Panc1 (cell line): ENCODE results near the gene C1QC. TPM values are rescaled to one million over a fixed set of nuclear protein-coding genes. Genes with fewer than 3 reads are reported as not detected.
A peak's percentile ranks its signal among the peaks of the same experiment; 100 is the strongest.

Source experiments
- ATAC-seq: fragments of 200-7000 bp; cut with Tn5 transposase; 2 replicates; pipeline ENCODE4 v1.9.1; 2020; ENCODE audit warnings: mild to moderate bottlenecking, moderate library complexity
- BruUV-seq: library from RNA; stranded (reverse); fragments of 400-500 nt; replicated peaks from 2 replicates; lab custom pipeline; 2021; lab: Mats Ljungman, UMichigan
- CTCF ChIA-PET: fragments of 300-600 bp; sonication (Branson Sonifier 250); formaldehyde crosslinking; loops from one replicate; lab custom pipeline; 2022; ENCODE audit warnings: antibody characterized with exemption; lab: Charles Lee
- POLR2A ChIA-PET: fragments of 300-600 bp; sonication (Branson Sonifier 250); formaldehyde crosslinking; loops from one replicate; lab custom pipeline; 2022; ENCODE audit warnings: antibody characterized with exemption; lab: Charles Lee
- DNase-seq: peaks from one replicate; pipeline ENCODE4 v3.0.0-alpha.2; 2010; ENCODE audit warnings: low read depth, low spot score
- H3K27ac ChIP-seq: 2 replicates; pipeline ENCODE4 v1.5.1; 2011; ENCODE audit warnings: mild to moderate bottlenecking, low read length, inconsistent platforms
- H3K27me3 ChIP-seq: fragments of 200-500 bp; sonication (Bioruptor generic); 2 replicates; pipeline ENCODE4 v1.6.0; 2014; ENCODE audit warnings: low read length, inconsistent platforms; ENCODE audit not compliant: control insufficient read depth, insufficient read depth
- H3K36me3 ChIP-seq: fragments of 200-500 bp; sonication (Bioruptor generic); 2 replicates; pipeline ENCODE4 v1.5.1; 2014; ENCODE audit warnings: inconsistent platforms, mild to moderate bottlenecking, low read length, moderate library complexity; ENCODE audit not compliant: control insufficient read depth, insufficient read depth
- H3K4me1 ChIP-seq: 2 replicates; pipeline ENCODE4 v1.5.1; 2011; ENCODE audit warnings: inconsistent platforms, mild to moderate bottlenecking, low read length, moderate library complexity; ENCODE audit not compliant: control insufficient read depth, insufficient read depth
- H3K4me3 ChIP-seq, 2 experiments: 2 replicates each; pipeline ENCODE4 v1.5.1; 2011 to 2012; ENCODE audit warnings: low read depth in 2 of 2, low read length in 2 of 2, mild to moderate bottlenecking in 2 of 2, inconsistent platforms in 1 of 2, moderate library complexity in 1 of 2
- H3K9me3 ChIP-seq: fragments of 200-500 bp; sonication (Bioruptor generic); 2 replicates; pipeline ENCODE4 v1.5.1; 2014; ENCODE audit warnings: low read depth, mild to moderate bottlenecking, inconsistent platforms, low read length, moderate library complexity; ENCODE audit not compliant: control insufficient read depth, insufficient read depth
- POLR2AphosphoS5 ChIP-seq: IDR thresholded peaks from 2 replicates; pipeline ENCODE4 v1.6.1; 2012; ENCODE audit warnings: mild to moderate bottlenecking, low read depth, low read length, moderate library complexity
- SIN3A ChIP-seq: IDR thresholded peaks from 2 replicates; pipeline ENCODE4 v1.6.1; 2012; ENCODE audit warnings: low read depth, mild to moderate bottlenecking, low read length, moderate library complexity, borderline replicate concordance; ENCODE audit not compliant: insufficient read depth
- TCF7L2 ChIP-seq: IDR thresholded peaks from 2 replicates; pipeline ENCODE4 v1.6.1; 2011; ENCODE audit warnings: mild to moderate bottlenecking, low read depth, low read length, inconsistent platforms
- in situ Hi-C: cut with HindIII; loops from 2 replicates; pipeline ENCODE4 v1.10.0; 2016; ENCODE audit warnings: low sequenced_read_pairs, low pct_unique_long_range_greater_than_20kb
- intact Hi-C: fragments of 100-400 bp; cut with micrococcal nuclease; formaldehyde crosslinking; loops from one replicate; pipeline ENCODE4 v1.10.0; 2022; ENCODE audit not compliant: unreplicated experiment
- total RNA-seq: library from RNA; stranded (reverse); gene quantifications from one replicate; pipeline ENCODE4 v1.2.1, GENCODE V29; 2021; ENCODE audit not compliant: unreplicated experiment
- TF ChIP-seq, protein P1 (sequence below), 2 experiments: IDR thresholded peaks; 2 replicates each; pipeline ENCODE4 v1.6.1; 2011 to 2012; ENCODE audit warnings: low read depth in 2 of 2, control low read depth in 1 of 2, low read length in 1 of 2, mild to moderate bottlenecking in 1 of 2, moderate library complexity in 1 of 2; ENCODE audit not compliant: insufficient read depth in 1 of 2
- TF ChIP-seq, protein P2 (sequence below): fragments of 450-650 bp; IDR thresholded peaks from 2 replicates; pipeline ENCODE4 v1.5.1; 2017; ENCODE audit warnings: mild to moderate bottlenecking

C1QC gene
- total RNA-seq, 1 experiment from 2014 or later: 0.64 TPM

- POLR2A ChIA-PET: no interaction called here
- no TSS peak for BruUV-seq
- Histone ChIP-seq H3K36me3 (no peaks in the 10 kb centered on the region), H3K4me3 (no peak overlapping the region), H3K4me1 (no peaks in the 10 kb centered on the region), H3K9me3 (no peaks in the 10 kb centered on the region), H3K27ac (no peak overlapping the region), H3K27me3 (peaks cover 5% of the 10 kb centered on the region)
- peak; percentile 81 for ATAC-seq
- CTCF ChIA-PET: no interaction called here
- in situ Hi-C loops: no loop called here
- intact Hi-C loops: no loop called here
- no peak for DNase-seq
- TF ChIP-seq SIN3A (no peak), TCF7L2 (no peak), POLR2AphosphoS5 (no peak)
- TF ChIP-seq, protein P1, sequence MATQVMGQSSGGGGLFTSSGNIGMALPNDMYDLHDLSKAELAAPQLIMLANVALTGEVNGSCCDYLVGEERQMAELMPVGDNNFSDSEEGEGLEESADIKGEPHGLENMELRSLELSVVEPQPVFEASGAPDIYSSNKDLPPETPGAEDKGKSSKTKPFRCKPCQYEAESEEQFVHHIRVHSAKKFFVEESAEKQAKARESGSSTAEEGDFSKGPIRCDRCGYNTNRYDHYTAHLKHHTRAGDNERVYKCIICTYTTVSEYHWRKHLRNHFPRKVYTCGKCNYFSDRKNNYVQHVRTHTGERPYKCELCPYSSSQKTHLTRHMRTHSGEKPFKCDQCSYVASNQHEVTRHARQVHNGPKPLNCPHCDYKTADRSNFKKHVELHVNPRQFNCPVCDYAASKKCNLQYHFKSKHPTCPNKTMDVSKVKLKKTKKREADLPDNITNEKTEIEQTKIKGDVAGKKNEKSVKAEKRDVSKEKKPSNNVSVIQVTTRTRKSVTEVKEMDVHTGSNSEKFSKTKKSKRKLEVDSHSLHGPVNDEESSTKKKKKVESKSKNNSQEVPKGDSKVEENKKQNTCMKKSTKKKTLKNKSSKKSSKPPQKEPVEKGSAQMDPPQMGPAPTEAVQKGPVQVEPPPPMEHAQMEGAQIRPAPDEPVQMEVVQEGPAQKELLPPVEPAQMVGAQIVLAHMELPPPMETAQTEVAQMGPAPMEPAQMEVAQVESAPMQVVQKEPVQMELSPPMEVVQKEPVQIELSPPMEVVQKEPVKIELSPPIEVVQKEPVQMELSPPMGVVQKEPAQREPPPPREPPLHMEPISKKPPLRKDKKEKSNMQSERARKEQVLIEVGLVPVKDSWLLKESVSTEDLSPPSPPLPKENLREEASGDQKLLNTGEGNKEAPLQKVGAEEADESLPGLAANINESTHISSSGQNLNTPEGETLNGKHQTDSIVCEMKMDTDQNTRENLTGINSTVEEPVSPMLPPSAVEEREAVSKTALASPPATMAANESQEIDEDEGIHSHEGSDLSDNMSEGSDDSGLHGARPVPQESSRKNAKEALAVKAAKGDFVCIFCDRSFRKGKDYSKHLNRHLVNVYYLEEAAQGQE (IDR thresholded peaks at IDR 0.05; ENCODE audit: insufficient read depth in 1 of 2, low read depth in 2 of 2, low read length in 1 of 2): no peak
- TF ChIP-seq, protein P2, sequence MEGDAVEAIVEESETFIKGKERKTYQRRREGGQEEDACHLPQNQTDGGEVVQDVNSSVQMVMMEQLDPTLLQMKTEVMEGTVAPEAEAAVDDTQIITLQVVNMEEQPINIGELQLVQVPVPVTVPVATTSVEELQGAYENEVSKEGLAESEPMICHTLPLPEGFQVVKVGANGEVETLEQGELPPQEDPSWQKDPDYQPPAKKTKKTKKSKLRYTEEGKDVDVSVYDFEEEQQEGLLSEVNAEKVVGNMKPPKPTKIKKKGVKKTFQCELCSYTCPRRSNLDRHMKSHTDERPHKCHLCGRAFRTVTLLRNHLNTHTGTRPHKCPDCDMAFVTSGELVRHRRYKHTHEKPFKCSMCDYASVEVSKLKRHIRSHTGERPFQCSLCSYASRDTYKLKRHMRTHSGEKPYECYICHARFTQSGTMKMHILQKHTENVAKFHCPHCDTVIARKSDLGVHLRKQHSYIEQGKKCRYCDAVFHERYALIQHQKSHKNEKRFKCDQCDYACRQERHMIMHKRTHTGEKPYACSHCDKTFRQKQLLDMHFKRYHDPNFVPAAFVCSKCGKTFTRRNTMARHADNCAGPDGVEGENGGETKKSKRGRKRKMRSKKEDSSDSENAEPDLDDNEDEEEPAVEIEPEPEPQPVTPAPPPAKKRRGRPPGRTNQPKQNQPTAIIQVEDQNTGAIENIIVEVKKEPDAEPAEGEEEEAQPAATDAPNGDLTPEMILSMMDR: no peak
These were observed 43.2 kb upstream of the C1QC start for GRCh38 chr1:22600071-22600816.

DNA sequence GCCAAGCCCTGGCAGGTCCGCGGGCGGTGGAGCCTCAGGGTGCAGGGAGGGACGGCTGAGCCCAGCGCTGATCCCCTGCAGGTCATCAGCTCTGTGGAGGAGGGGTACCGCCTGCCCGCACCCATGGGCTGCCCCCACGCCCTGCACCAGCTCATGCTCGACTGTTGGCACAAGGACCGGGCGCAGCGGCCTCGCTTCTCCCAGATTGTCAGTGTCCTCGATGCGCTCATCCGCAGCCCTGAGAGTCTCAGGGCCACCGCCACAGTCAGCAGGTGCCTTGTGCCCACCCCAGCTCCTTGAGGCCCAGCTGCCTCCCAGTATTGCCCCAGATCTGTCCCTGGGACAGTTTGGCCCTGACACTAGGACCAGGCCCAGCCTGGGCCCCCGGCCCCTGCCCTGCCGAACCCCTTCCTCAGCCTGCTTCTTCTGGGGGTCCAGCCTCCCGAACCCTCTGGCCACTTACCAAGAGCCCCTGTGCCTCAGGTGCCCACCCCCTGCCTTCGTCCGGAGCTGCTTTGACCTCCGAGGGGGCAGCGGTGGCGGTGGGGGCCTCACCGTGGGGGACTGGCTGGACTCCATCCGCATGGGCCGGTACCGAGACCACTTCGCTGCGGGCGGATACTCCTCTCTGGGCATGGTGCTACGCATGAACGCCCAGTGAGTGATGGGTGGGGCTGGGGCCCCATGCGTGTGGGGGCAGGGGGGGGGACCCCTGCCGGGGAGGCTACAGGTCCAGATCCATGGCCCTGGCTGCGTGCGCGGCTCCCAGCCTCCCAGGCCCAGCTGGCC, 42.4 kb upstream of the C1QC start:
- ChIA-PET POLR2A (no interaction called here), CTCF (no interaction called here)
- Histone ChIP-seq H3K4me1 (no peaks in the 10 kb centered on the region), H3K4me3 (no peak overlapping the region), H3K9me3 (no peaks in the 10 kb centered on the region), H3K27me3 (peaks cover 5% of the 10 kb centered on the region), H3K27ac (no peak overlapping the region), H3K36me3 (no peaks in the 10 kb centered on the region)
- intact Hi-C loops: no loop called here
- BruUV-seq: no TSS peak
- ATAC-seq (no peak), DNase-seq (no peak)
- in situ Hi-C loops: no loop called here
- TF ChIP-seq, protein P2: no peak
- TF ChIP-seq, protein P1 (IDR thresholded peaks at IDR 0.05; ENCODE audit: insufficient read depth in 1 of 2, low read depth in 2 of 2, low read length in 1 of 2): no peak
- TF ChIP-seq TCF7L2 (no peak), POLR2AphosphoS5 (no peak), SIN3A (no peak)
